Measurements from ENCODE around the gene TIGD6. TPM values are rescaled to one million over a fixed set of nuclear protein-coding genes. Genes with fewer than 3 reads are reported as not detected.

TIGD6 gene
- total RNA-seq, 2 experiments from 2014 or later, result 1.2 to 2.2 TPM

DNA sequence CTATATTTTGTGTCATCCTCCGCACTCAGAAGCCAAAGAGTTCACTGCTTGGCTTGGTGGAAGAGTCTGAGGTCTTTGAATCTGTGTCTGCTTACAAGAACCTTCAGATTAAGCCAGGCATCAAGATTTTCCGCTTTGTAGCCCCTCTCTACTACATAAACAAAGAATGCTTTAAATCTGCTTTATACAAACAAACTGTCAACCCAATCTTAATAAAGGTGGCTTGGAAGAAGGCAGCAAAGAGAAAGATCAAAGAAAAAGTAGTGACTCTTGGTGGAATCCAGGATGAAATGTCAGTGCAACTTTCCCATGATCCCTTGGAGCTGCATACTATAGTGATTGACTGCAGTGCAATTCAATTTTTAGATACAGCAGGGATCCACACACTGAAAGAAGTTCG, 19.2 kb downstream of the TIGD6 start:
- CTCF ChIA-PET, result interaction anchor here (1.4 to 2.6 kb wide), 2 partner anchors 10 to 128 kb away, joined by 3 to 18 read pairs; no protein-coding TSS in a partner anchor
- no peak for DNase-seq
- no peaks in the 10 kb centered on the region for H3K27me3 Mint-ChIP-seq
- H3K36me3 Mint-ChIP-seq (ENCODE audit: low read depth), result peaks cover 12% of the 10 kb centered on the region
- intact Hi-C loops (cut with micrococcal nuclease), result no loop called here
- ATAC-seq, result no peak
- TF ChIP-seq, protein P1, sequence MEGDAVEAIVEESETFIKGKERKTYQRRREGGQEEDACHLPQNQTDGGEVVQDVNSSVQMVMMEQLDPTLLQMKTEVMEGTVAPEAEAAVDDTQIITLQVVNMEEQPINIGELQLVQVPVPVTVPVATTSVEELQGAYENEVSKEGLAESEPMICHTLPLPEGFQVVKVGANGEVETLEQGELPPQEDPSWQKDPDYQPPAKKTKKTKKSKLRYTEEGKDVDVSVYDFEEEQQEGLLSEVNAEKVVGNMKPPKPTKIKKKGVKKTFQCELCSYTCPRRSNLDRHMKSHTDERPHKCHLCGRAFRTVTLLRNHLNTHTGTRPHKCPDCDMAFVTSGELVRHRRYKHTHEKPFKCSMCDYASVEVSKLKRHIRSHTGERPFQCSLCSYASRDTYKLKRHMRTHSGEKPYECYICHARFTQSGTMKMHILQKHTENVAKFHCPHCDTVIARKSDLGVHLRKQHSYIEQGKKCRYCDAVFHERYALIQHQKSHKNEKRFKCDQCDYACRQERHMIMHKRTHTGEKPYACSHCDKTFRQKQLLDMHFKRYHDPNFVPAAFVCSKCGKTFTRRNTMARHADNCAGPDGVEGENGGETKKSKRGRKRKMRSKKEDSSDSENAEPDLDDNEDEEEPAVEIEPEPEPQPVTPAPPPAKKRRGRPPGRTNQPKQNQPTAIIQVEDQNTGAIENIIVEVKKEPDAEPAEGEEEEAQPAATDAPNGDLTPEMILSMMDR (IDR thresholded peaks at IDR 0.05), result no peak
- H3K9me3 Mint-ChIP-seq, result no peaks in the 10 kb centered on the region
- H3K27ac Mint-ChIP-seq, result no peak overlapping the region
- no peak overlapping the region for H3K4me3 Mint-ChIP-seq
- POLR2A ChIA-PET, result interaction anchor here (0.7 kb wide), 1 partner anchor 19 kb away, joined by 3 read pairs; the partner anchor contains the start of gene TIGD6
- no peaks in the 10 kb centered on the region for H3K4me1 Mint-ChIP-seq (ENCODE audit: low read depth)

DNA sequence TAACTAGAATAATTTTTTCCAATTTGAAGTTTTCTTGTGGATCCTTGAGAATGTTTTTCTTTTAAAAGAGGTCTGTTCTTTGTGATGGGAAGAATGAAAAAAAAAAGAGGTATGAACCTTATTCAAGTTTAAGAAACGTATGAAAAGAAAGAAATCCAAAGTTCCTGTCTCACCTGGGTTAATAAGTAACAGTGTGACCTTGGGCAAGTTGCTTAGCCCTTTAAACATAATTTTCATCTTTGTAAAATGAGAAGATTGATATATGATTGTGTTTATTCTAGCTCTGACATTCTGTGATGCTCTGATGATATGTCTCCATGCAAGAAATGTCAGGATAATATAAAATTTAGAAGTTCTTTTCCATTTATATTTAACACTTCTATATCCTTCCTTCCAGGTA, 20.6 kb downstream of the TIGD6 start:
- CTCF ChIA-PET, result interaction anchor here (1.0 to 3.0 kb wide), 4 partner anchors 11 to 146 kb away, joined by 3 to 18 read pairs (median 6); no protein-coding TSS in a partner anchor
- intact Hi-C loops (cut with micrococcal nuclease), result no loop called here
- DNase-seq, result no peak
- peaks cover 4% of the 10 kb centered on the region for H3K4me1 Mint-ChIP-seq (ENCODE audit: low read depth)
- H3K9me3 Mint-ChIP-seq, result no peaks in the 10 kb centered on the region
- no peak overlapping the region for H3K4me3 Mint-ChIP-seq
- peaks cover 14% of the 10 kb centered on the region for H3K36me3 Mint-ChIP-seq (ENCODE audit: low read depth)
- no peaks in the 10 kb centered on the region for H3K27me3 Mint-ChIP-seq
- TF ChIP-seq, protein P1 (IDR thresholded peaks at IDR 0.05), result no peak
- POLR2A ChIA-PET, result no interaction called here
- no peak for ATAC-seq
- no peak overlapping the region for H3K27ac Mint-ChIP-seq

DNA sequence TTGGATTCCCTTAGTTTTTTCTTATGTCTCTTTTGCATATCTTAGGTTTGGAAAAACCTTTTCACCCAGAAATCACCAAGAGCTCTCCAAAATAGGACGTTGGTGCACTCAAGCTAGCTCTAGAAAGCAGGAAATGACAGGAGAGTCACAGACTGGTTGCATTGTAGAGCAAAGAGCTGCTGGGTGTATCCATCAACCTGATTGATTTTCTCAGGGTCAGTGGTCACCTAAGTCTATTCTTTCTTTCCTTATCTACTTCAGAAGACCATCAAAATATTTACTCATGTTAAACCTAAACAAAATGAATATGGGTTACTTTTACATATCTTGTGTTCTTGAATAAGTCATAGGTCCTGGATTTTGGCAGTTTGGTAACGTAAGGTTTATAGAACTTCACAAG, 25.0 kb downstream of the TIGD6 start:
- ATAC-seq, result no peak
- POLR2A ChIA-PET, result interaction anchor here (0.7 kb wide), 1 partner anchor 1443 kb away, joined by 3 read pairs; no protein-coding TSS in a partner anchor

DNA sequence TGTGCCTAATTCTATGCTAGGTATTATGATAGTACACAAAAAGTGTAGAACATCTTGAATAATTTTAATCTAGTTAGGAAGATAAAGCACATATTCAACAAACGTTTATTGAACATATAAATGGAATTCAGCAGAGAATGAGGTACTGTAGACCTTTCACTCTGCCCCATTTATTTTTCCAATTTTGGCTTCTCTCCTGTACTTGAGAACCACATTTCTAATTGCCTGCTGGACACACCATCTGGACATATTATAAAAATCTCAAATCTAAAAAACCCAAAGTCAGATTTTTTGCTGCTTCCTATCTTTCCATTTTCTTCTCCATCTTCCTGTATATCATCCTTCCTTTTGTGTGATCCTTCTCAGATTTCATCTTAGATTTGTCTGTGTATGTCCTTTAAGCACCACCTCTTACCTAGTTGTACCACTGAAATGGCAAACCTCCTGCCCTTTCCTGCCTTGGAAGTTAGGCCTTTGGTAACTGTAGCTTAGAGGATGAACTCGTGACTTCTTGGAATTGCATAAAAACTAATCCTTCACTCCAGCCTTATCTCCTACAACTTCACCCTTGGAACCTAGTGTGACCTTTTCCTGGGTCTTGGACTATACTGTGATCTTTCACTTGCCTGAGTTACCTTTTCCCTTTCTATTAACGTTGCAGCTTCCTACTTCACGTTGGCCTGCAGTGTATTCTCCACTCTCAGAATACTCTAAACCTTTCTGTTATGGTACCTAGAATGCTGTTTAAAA, 31.1 kb downstream of the TIGD6 start:
- Mint-ChIP-seq H3K36me3 (ENCODE audit: low read depth) (no peaks in the 10 kb centered on the region), H3K27ac (no peak overlapping the region), H3K4me1 (ENCODE audit: low read depth) (peaks cover 7% of the 10 kb centered on the region), H3K4me3 (no peak overlapping the region), H3K9me3 (no peaks in the 10 kb centered on the region), H3K27me3 (no peaks in the 10 kb centered on the region)
- ATAC-seq, result no peak
- no peak for DNase-seq
- POLR2A ChIA-PET, result interaction anchor here (1.1 kb wide), 1 partner anchor 9 kb away, joined by 4 read pairs; the partner anchor contains the start of gene SLC26A2
- intact Hi-C loops (cut with micrococcal nuclease), result loop anchor here (10.0 kb wide), 1 partner anchor 335 kb away; no protein-coding TSS in a partner anchor
- TF ChIP-seq, protein P1 (IDR thresholded peaks at IDR 0.05), result no peak
- CTCF ChIA-PET, result interaction anchor here (3.1 to 4.2 kb wide), 2 partner anchors 9 to 22 kb away, joined by 12 to 34 read pairs; partner anchors contain the start of gene SLC26A2

More for the DNA sequence above, 25.0 kb downstream of the TIGD6 start:
- Mint-ChIP-seq H3K27me3 (no peaks in the 10 kb centered on the region), H3K4me3 (no peak overlapping the region), H3K27ac (no peak overlapping the region), H3K9me3 (no peaks in the 10 kb centered on the region), H3K4me1 (ENCODE audit: low read depth) (peaks cover 8% of the 10 kb centered on the region), H3K36me3 (ENCODE audit: low read depth) (peaks cover 13% of the 10 kb centered on the region)
- TF ChIP-seq, protein P1 (IDR thresholded peaks at IDR 0.05), result no peak
- DNase-seq, result no peak
- intact Hi-C loops (cut with micrococcal nuclease), result no loop called here
- CTCF ChIA-PET, result interaction anchor here (1.0 to 2.8 kb wide), 4 partner anchors 15 to 141 kb away, joined by 3 to 10 read pairs (median 6); no protein-coding TSS in a partner anchor

DNA sequence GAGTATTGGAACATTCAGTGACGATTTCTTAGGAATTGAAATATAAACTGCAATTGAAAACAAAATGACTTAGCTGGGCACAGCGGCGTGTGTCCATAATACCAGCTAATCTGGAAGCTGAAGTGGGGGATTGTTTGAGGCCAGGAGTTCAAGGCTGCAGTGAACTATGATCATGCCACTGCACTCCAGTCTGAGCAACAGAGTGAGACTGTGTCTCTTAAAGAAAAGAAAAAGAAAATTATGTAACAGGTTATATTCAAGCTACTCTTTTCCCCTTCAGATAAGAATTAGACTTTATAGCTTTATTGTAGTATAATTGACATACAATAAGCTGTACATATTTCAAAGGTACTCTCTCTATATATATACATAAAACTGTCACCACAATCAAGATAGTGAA, 33.5 kb downstream of the TIGD6 start:
- ATAC-seq, result no peak
- peaks cover 6% of the 10 kb centered on the region for H3K36me3 Mint-ChIP-seq (ENCODE audit: low read depth)
- no peak overlapping the region for H3K27ac Mint-ChIP-seq
- H3K4me1 Mint-ChIP-seq (ENCODE audit: low read depth), result peaks cover 16% of the 10 kb centered on the region
- H3K27me3 Mint-ChIP-seq, result no peaks in the 10 kb centered on the region
- H3K9me3 Mint-ChIP-seq, result no peaks in the 10 kb centered on the region
- DNase-seq, result no peak
- no peak overlapping the region for H3K4me3 Mint-ChIP-seq
- intact Hi-C loops (cut with micrococcal nuclease), result loop anchor here (10.0 kb wide), 1 partner anchor 332 kb away; no protein-coding TSS in a partner anchor
- TF ChIP-seq, protein P1 (IDR thresholded peaks at IDR 0.05), result no peak
- POLR2A ChIA-PET, result no interaction called here
- CTCF ChIA-PET, result interaction anchor here (0.7 to 3.1 kb wide), 5 partner anchors 9 to 133 kb away, joined by 3 to 12 read pairs (median 4); no protein-coding TSS in a partner anchor

All from activated CD8-positive, alpha-beta T cell treated with anti-CD3 and anti-CD28 coated beads for 36 hours (primary cell).